HG03097 (cell line): ENCODE results near the gene BICRA.
"Not testable (repeated sequence)": the region's sequence is repeated elsewhere in the genome, so short reads cannot be mapped to it uniquely, and the experiment has no call there.

Source experiments
- ATAC-seq: cut with Tn5 transposase; IDR thresholded peaks from one replicate; pipeline ENCODE4 v1.9.1; 2021; ENCODE audit not compliant: unreplicated experiment, low FRiP score

The BICRA gene

DNA sequence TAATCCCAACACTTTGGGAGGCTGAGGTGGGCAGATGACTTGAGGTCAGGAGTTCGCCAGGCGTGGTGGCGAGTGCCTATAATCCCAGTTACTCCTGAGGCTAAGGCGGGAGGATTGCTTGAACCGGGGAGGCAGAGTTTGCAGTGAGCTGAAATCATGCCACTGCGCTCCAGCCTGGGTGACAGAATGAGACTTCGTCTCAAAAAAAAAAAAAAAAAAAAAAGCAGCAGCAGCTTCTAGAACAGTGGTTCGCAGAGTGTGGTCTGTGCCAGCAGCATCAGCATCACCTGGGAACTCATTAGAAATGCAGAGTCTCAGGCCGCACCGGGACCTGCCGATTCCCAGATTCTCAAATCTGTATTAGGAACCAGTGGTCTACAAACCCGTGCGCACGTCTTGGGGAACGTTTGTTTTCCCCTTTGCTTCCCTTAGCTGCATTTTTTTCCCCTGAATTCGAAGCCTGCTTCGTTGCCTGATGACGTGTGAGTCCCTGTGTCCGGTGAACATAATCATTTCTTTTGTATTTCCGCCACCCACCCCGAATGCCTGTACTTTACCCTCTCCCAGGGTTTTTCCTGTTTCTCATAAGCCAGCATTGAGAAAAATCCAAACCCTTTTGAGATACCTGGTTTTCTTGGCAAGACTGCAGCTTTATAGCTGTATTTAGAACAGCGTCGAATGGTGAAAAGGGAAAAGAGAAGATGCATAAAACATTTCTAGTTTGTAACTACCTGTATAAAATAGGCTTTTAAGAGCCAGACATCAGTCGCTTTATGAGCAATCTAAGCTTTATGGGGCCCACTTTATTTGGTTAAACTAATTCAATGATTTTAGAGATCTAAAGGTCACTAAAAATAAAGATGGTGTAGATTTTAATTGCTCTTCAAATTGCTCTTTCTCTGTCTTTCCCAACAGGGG lies 49.8 kb downstream of the BICRA start:
- ATAC-seq, result no peak

DNA sequence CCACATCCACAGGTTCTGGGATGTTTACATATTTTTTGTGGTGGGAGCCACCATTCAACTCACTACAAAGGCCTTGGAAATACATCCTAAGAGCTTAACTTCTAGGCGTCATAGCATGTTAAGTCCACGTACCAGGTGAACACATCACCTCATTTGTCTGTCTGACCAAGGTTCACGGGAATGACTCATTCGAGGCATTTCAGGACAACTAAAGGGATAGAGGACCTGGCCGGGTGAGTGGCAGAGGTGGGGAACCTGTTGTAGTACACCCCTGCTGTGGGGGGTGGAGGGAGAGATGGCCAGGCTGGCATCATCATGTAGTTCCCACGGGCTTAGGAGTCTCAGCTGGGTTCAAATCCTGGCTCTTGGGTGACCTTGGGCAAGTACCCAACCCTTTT lies 51.5 kb downstream of the BICRA start:
- ATAC-seq, result no peak

DNA sequence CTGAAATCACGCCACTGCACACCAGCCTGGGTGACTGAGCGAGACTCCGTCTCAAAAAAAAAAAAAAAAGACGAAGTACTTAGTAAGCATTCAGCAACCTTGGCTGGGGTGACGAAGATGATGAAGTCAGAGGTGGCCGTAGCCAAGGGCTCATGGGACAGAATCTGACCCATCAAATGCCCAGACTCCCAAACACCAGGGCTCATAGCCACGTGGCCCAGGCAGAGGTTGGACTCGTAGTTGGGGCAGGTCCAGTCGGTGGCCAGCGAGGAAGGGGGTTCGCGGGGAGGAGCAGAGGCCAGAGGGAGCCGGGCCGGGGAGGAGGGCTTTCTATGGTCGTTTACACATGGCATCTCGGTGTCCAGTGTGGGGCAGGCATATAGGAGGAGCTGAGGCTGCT lies 52.2 kb downstream of the BICRA start:
- ATAC-seq, result no peak

GRCh38 chr19:47661611-47662010 lies 52.7 kb downstream of the BICRA start:
- ATAC-seq, result no peak

DNA sequence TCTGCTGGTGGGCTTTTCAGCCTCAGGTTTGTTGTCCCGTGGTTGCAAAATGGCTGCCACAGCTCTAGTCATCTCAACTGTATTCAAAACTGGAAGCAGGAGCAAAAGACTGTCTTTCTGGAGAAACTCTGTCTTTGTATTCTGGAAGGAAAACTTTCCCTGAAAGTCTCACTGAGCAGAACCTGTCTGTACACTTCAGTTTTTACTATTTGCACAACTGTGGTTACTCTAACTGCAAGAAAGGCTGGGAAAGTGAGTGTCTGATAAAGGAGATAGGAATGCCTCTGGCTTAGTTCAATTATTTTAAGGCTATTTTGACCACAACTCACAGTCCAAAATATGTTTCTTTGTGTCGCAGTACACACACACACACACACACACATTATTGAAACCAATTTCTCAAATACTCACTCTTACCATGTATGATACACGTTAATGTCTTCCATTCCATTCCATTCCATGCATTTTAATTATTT lies 54.5 kb downstream of the BICRA start:
- ATAC-seq, result no peak

DNA sequence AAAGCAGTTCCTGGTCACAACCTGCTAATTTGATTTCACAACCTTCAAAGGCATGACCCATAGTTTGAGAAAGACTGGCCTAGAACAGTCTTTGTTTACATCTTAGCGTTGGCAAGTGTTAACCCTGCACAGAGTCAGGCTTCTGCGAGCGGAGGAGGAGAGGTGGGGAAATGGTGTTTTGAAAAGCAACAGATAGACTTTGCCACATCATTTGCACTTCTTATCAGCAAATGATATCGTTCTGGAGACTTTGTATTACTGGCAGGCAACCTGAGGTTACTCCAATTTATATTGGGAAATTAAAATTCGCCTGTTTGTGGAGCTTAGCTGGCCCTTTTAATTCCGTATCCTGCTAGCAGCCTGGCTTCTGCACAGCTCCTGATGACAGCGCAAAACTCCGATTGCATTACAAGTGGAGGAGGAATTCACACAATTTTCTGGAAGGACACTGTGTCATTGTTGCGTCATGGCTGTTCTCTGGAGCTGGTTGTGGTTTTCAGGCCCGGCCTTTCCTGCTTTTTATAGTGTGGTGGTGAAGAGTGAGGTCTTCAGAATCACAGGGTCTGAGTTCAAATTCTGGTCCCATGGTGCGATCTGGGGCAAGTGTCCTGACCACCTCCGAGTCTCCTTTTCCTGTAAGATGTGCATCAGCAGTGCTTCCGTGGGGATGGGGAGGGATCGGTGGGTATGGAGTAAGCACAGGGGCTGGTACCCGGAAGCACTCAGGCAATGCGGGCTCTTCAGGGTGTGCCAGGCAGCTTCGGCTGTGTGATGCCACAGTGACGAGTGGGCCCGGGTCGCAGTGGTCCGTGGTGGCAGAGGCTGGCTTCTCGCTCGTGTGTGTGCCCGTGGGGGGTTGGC lies 55.2 kb downstream of the BICRA start:
- ATAC-seq, result no peak

GRCh38 chr19:47668556-47668955 lies 59.6 kb downstream of the BICRA start:
- not testable (repeated sequence) for ATAC-seq

GRCh38 chr19:47670736-47671135 lies 61.8 kb downstream of the BICRA start:
- ATAC-seq, result no peak

- ATAC-seq, result no peak
Measured at GRCh38 chr19:47671499-47671898, 62.6 kb downstream of the BICRA start.

- ATAC-seq, result no peak
Measured at GRCh38 chr19:47673426-47673825, 64.5 kb downstream of the BICRA start.

- no peak for ATAC-seq
Measured at GRCh38 chr19:47674548-47674947, 65.6 kb downstream of the BICRA start.

DNA sequence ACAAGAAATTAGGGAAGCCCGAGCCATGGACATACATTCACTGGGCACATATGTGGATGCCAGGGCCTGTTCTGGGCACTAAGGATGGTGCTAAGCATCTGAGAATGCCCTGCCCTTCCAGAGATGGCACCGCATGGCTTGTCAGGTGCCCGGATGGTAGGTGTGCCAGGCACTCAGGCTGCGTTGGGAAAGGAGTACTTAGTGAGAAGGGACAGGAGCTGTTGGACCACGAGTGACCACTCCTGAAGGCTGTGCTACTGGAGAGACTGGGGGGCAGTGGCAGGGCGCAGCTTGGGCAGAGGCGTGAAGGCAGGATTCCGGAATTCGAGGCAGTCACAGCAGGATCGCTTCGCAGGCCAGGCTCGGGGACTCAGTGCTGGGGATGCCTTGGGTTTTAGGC lies 66.3 kb downstream of the BICRA start:
- no peak for ATAC-seq

GRCh38 chr19:47675859-47676258 lies 66.9 kb downstream of the BICRA start:
- no peak for ATAC-seq

DNA sequence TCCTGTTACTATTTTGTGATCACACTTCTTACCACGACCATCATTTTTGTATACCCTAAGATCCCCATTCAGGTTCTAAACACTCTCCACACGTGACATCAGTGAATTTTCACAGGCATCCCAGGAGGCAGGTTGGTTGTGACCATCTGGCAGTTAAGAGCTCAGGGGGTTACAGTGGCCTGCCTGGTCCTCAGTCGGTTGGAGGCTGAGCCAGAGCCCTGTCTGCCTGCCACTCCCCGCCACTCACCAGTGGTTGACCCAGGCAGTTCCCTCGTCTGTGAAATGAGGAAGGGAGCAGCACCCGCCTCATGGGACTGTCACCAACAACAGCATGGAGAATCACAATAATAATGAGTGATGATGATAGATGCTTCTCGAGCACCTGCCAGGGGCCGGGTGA lies 67.9 kb downstream of the BICRA start:
- ATAC-seq, result no peak

DNA sequence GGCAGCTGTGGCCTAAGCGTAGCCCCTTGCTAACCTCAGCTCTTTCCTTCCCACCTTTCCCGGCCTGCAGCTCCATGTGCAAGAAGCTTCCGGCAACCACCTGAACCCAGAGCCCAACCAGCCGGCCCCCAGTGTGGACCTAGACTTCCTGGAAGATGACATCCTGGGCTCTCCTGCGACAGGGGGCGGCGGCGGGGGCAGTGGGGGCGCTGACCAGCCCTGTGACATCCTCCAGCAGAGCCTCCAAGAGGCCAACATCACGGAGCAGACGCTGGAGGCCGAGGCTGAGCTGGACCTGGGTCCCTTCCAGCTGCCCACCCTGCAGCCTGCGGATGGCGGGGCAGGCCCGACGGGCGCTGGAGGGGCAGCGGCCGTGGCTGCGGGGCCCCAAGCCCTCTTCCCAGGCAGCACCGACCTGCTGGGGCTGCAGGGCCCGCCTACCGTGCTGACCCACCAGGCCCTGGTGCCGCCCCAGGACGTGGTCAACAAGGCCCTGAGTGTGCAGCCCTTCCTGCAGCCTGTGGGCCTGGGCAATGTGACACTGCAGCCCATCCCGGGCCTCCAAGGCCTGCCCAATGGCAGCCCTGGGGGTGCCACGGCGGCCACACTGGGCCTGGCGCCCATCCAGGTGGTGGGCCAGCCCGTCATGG lies 70.4 kb downstream of the BICRA start:
- ATAC-seq, result no peak

- ATAC-seq, result no peak
Measured at GRCh38 chr19:47679922-47680857, 71.3 kb downstream of the BICRA start.

DNA sequence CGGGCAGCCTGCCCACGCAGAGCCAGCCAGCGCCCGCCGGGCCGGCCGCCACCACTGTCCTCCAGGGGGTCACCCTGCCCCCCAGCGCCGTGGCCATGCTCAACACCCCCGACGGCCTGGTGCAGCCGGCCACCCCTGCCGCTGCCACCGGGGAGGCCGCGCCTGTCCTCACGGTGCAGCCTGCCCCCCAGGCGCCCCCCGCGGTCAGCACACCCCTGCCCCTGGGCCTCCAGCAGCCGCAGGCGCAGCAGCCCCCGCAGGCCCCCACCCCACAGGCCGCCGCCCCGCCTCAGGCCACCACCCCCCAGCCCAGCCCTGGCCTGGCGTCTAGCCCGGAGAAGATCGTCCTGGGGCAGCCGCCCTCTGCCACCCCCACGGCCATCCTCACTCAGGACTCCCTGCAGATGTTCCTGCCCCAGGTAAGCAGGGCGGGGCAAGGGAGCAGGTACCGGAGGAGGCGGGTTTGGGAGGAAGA lies 72.0 kb downstream of the BICRA start:
- no peak for ATAC-seq

- no peak for ATAC-seq
Measured at GRCh38 chr19:47681388-47681787, 72.5 kb downstream of the BICRA start.

- ATAC-seq, result no peak
Measured at GRCh38 chr19:47681936-47682335, 73.0 kb downstream of the BICRA start.

- no peak for ATAC-seq
Measured at GRCh38 chr19:47682939-47683338, 74.0 kb downstream of the BICRA start.
